Fibroblast of pulmonary artery (primary cell): ENCODE data around the gene IQCM.

Source experiments
- DNase-seq: peaks from one replicate; pipeline ENCODE4 v3.0.0-alpha.2; 2010; ENCODE audit warnings: low read depth
- H3K4me3 ChIP-seq: replicated peaks from 2 replicates; pipeline ENCODE4 v1.5.1; 2011; ENCODE audit warnings: low read depth, mild to moderate bottlenecking, control low read depth, low read length, moderate library complexity
- CTCF ChIP-seq: IDR thresholded peaks from 2 replicates; pipeline ENCODE4 v1.5.1; 2011; ENCODE audit warnings: mild to moderate bottlenecking, control low read depth, low read length, inconsistent platforms; ENCODE audit errors: missing control alignments

The IQCM gene

DNA sequence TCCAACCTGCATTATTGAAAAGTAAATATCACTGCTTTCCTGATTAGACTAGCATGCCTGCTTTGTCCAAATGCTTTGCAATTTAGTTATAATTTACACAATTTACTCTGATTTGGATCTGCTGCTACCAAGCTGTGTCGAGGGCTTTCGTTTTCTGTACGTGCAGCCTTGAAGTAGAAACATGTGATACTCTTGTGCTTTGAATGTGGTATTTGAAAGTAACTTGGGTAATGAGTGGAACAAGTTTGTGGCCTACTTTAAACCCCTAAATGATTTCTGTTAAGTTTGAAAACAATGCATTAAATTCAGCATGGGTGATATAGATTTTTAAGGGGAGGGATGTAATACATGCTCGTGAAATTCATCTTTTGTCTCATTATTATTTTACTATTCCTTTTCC, 240.7 kb downstream of the IQCM start:
- no peak for DNase-seq

DNA sequence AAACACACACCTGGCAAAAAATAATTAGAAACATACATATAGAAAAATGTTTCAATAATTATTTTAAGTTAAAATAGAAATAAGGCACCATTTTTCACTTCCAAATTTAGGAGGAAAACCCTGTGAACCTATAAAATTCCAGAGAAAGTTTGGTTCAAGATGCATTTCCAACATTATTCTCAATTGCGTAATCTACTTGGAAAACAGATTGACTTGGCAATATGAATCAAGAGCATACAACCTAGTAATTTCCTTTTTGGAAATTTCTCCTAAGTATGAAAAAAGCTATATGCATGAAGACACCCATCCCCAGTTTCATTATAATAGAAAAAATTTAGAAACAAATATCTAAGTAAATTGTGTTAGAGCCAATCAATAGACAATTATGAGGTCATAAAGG, 242.9 kb downstream of the IQCM start:
- no peak for DNase-seq
- no peak for TF ChIP-seq CTCF
- H3K4me3 ChIP-seq, result no peak overlapping the region

More for the DNA sequence above, 240.7 kb downstream of the IQCM start:
- H3K4me3 ChIP-seq, result no peak overlapping the region
- TF ChIP-seq CTCF, result no peak

DNA sequence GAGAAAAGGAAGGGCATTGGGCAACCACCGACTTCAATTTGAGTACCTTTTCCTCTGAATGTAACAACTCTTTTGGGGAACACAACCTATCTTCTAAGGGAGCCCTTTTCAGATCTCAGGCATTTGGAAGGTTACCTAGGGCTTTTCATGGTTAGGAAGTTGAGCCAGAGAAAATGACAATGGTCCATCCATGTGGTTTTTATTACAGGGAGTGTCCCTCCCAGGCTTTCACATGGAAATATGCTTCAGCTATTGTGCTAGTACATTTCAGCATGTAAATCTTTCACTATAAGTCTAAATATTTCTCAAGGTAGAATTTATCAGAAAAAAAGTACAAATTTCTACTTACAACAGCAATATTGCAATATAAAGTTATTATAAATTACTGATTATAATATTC, 259.8 kb downstream of the IQCM start:
- TF ChIP-seq CTCF, result no peak
- no peak for DNase-seq
- H3K4me3 ChIP-seq, result no peak overlapping the region

DNA sequence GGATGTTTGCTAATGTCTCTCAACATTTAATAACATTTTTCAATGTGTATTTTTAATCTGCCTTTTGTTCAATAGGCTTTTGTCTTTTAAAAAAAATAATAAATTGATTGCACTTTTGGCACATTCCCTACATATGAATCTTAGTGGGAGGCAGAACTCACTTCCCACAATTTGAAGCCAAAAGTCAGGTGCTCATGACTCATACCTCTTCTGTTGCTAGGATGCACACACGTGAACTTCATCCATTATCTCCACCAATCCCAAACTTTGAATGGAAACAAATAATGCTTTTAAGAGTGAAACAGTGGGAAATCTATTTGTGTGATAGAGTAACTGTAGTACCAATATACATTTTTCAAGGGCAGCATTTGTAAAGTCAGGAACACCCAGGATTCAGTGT, 260.5 kb downstream of the IQCM start:
- DNase-seq, result peak; percentile 17
- H3K4me3 ChIP-seq, result no peak overlapping the region
- TF ChIP-seq CTCF, result no peak

- no peak for DNase-seq
- no peak overlapping the region for H3K4me3 ChIP-seq
- no peak for TF ChIP-seq CTCF
Measured at GRCh38 chr4:149553959-149554520, 261.6 kb downstream of the IQCM start.

- DNase-seq, result no peak
- no peak overlapping the region for H3K4me3 ChIP-seq
- TF ChIP-seq CTCF, result no peak
Measured at GRCh38 chr4:149552601-149553000, 263.0 kb downstream of the IQCM start.

DNA sequence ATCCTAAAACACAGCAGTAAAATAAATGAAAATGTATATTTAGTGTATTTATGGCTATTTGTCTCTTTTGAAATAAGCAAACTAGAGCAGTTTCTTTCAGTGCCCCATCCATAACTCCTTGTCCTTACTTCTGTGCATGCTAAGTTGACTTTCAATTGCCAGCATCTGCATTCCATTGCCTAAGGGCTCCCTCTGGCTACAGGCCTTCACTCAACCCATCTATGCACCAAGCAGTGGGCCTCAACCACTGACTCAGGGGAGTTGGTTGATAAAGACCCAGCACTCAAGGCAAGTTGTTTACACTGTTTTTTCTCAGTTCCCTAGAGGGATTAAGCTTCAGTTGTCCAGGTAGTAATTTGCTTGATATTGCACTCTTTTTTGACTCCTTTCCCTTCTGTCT, 265.7 kb downstream of the IQCM start:
- peak; percentile 15 for TF ChIP-seq CTCF
- no peak overlapping the region for H3K4me3 ChIP-seq
- DNase-seq, result peak; percentile 8
